Stimulated activated CD4-positive, alpha-beta T cell treated with anti-CD3 and anti-CD28 coated beads, Interleukin-15, amount 100 ng/mL, for 24 hours (primary cell): ENCODE data around the gene SYTL2.
A peak's percentile ranks its signal among the peaks of the same experiment; 100 is the strongest.

Experiments used
- DNase-seq: peaks from one replicate; pipeline ENCODE4 v3.0.0-alpha.2; 2020

SYTL2 gene

DNA sequence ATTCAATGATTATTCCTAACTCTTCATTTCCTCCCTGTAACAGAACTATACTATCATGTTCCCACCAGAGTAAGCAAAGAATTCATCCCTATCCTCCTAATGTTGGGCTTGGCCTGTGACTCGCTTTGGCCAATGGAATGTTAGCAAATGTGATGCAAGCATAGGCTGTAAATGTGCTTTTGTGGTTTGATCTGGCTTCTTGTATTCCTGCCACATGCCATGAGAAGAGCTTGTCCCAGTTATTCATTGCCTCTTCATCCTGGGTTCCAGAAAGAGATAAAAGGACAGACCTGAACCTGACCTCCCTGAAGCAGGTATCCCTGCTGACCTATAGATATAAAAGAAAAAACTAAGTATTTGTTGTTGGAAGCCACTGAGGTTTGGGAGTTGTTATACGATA, 51.0 kb downstream of the SYTL2 start:
- DNase-seq: no peak

DNA sequence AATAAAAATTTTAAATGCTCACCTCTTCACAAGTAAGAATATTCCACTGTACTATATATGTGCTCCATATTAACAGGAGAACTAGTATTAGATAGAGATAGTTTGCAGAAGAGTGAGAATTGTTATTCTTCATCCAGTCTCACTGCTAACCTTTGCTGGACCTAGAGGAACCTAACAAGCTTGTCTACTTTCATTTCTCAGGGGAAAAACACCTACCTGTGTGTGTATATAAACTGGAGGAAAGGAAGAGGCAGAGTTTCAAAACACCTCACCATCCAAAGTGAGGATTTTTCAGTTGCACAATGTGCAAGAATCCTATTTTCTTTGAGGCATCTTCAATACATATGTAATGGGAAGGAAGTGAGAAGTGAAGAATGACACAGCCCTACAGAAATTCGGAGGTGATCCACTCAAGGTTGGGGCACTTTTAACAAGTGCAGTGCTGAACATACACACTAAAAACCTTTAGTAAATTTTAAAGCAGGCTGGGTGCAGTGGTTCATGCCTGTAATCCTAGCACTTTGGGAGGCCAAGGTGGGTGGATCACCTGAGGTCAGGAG, 52.4 kb downstream of the SYTL2 start:
- no peak for DNase-seq

DNA sequence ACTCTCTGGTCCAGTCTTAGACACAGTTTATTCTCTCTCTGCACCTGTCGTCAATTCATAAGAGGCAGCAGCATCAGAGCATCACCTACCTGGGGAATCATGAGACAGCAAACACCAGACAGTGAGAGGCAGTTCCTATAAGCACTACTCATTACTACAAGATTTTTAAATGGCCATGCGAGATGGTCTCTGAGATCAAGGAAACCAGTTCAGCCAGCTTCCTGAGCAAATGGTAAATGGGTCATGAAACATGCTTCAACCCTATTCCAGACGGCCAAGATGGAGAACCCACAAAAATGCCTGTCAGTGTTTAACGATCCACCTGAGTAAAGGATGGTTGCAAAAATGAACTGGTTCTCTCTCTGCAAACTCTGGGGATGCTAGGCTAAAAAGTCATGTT, 52.9 kb downstream of the SYTL2 start:
- no peak for DNase-seq

DNA sequence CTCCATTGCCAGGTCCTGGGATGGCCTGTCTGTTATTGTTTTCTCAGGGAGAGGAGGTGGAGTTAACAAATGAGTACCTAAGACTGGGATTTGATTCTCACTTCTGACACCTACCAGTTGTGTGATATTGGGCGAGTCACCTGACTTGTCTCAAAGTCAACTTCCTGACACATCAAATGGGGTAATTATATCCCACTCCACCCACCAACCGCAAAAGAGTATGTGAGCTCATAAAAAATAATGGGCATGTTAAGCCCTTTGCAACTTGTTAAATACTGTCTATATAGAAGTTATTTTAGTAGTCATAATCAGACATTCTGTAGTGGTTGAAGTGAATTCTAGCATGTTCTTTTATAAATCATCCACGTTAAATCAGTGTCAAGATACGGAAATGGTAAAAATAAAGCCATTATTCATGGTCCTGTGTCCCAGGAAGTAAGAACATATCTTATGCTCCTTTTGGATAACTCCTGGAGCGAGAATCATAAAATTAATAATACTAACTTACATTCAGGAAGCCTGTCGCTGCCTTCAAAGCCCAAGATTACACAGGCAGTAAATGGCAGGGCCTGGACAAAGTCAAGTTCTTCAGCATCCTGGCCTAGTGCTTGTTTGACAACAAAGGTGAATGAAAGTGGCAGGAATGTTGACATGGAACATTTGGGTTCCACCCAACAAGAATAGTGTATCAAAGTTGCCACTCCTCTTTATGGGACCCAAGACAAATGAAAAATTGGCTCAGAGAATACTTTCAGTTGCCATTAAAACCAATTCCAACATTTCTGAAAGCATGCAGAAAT, 54.3 kb downstream of the SYTL2 start:
- DNase-seq: peak; percentile 22

DNA sequence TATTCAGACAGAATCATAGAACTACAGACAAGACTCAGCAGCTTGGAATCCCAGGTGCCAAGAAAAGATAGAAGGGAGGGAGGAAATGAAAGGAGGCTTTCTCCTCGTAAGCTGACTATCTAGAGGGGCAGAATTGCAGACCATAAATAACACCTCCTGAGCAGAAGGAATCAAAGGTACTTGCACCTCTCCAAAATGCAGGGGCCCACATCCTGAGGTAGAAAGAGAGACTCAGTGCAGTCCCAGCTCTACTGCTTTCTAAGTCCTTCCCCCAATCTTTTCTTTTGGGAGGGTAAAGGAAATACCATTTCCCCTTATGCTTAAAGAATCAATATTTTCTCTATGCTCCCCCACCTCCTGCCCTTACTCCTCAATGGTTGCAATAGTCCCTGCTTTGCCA, 55.2 kb downstream of the SYTL2 start:
- no peak for DNase-seq

DNA sequence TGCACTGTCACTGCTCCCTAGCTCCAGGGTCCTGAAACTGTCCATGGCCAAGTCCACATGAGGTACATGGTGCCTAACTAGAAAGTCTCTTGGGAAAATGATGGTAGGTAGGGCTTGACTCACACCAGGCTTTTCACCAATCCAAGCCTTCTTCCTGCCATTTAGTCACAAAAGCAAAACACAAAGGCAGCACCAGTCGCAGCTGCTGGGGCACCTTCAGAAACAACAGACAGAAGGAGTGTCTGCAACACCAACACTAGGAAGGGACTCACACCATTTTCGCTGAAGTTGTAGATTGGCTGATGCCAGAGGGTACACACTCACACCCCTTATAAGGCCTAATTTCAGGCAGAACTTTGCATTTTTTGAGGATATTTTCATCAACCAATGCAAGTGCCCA, 55.7 kb downstream of the SYTL2 start:
- DNase-seq: no peak

DNA sequence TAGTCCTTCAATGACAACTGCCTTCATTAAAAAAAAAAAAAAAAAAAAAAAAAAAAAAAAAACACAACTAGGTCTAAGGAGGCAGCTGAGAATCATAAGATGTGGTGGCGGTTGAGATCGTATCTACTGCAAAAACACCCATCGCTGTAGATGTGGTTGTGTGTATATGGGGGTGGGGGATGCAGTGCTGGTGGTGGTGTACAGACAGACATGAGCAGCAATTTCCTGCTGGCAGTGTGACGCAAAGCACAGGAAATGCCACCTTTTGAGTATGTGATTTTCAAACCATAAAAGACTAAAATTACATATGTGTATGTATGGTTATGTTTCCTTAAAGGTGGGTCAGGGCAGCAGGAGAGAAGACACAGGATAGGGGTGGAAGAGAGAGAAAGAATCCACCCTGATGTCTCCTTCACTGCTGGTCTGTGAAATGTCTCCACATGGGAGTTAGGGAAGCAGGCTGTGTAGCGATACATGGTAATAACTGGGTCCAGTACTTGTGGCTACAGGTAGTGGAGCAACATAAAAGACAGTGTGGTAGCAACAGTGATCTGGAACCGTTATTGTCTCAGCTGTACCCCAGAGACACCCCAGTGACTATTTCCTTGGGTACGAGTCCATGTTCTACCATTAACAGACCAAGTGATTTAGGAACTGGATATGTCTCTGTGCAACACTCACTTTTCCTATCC, 57.9 kb downstream of the SYTL2 start:
- DNase-seq: peak; percentile 89

DNA sequence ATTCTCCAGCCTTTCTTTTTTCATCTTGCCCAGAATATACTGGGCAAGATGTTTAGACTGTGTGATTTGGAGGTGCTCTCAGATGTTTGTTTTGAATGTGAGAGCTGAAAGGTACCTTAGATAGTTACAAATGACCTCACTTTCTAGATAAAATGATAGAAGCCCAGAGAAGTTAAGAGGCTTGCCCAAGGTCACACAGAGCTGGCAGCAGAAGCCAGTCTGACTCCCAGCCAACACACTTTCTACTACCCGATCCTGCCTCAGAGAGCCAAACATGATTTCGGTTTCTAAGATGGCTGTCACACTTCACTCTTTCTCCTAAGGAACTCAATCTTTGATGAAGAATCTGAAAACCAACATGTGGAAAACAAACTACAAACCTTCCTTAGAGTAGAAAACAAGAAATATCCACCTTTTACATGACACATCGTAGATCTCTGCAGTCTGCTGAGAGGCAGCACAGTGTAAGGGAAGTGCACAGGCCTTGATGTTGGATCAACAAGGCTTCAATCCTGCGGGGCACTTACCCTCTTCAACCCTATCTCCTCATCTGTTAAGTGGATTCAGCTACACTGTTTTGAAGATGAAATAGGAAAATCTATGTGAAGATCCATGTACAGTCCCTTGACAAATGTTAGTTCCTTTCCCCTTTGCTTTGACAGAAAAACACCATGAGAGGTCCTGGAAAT, 58.6 kb downstream of the SYTL2 start:
- peak; percentile 24 for DNase-seq

DNA sequence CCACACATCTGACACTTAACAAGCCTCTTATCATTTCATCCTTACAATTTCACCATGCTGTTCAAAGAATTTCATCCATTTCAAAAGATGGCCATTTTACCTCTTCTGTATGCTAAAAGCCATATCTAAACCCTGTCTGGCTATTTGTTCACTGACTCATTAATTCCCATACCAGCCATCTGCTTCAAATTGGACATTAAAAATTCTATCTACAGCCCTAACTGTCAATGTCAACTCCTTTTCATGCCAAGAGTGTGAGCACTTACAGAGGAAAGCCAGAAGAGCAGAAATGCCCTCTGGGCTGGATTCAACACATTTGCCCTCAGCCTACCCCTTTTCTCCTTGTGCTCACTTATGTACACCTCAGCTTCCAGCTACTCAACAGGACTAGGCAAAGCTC, 59.2 kb downstream of the SYTL2 start:
- DNase-seq: no peak

DNA sequence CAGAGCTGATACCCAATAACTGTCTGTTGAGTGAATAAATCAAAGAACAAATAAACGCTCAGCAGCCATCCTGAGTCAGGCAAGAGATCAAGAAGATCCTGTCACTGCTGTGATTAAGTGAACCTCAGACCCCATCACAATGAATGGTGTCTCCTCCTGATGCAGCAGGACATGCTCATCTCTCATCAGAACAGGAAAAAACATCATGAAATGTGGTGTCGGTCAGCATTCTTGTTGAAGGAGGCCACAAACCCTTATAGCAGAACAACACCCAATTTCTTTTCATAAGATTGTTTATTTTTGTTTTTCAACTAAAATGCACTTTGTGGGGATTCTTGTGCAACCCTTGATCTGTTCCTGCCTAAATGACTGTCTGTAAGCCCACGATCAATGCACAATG, 60.3 kb downstream of the SYTL2 start:
- DNase-seq: no peak

DNA sequence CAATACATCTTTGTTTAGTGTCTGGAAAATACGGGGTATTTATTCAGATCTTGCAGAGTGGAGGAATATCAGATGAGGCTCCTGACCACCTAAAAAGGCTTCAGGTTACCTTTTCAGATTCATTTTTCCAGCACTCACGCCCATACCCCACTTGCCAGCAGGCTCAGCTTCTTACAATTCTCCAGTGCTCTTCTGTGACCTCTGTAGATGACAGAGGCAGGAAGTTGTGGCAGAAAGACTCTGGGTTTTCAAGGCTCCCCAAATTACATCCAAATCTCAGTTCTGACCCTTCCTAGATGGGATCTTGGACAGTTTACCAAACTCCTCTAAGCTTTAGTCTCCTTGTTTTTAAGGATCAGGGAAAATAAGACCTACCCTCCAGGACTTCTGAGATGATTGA, 61.1 kb downstream of the SYTL2 start:
- DNase-seq: no peak

DNA sequence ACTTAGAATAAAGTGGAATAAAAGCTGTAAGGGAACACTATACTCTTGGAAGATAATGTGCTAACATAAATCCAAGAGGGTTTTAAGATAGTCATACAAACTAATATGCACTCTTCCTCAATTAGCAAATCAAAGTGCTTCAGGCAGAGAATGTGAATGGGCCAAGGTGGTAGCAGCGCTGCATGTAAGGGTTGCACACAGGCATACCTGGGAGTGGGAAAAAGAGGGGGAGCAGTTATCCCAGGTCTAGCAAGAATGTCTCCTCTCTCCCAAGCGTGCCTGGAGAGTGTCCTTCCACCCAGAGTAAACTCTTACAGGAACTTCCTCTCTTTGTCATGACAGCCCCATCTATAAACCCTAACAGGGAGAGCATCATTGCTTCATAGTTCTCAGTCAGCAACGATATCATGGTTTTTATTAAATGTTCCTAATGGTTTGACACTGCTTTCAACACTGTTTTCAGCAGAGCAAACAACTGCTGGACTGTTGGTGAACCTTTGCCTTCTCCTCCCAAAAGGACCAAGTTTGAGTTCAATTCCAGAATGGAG, 61.6 kb downstream of the SYTL2 start:
- no peak for DNase-seq

DNA sequence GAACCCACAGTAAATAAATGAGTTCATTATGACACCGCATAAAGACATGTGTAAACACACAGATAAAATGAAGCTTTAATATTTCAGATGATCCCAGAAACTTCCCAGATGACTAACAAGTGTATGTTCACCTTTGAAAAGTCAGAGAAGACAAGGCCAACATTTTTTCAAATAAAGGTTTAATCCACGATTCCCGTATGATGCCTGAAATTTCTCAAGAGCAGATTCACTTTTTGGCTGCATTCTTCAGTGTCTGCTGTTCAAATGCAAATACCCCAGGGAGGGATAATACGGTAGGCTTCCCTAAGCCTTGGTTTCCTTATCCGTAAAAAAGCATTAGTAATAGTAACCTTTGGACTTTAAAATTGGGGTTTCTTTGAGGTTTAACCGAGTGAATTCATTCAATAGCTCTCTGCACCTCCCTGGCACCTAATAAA, 62.5 kb downstream of the SYTL2 start:
- no peak for DNase-seq

DNA sequence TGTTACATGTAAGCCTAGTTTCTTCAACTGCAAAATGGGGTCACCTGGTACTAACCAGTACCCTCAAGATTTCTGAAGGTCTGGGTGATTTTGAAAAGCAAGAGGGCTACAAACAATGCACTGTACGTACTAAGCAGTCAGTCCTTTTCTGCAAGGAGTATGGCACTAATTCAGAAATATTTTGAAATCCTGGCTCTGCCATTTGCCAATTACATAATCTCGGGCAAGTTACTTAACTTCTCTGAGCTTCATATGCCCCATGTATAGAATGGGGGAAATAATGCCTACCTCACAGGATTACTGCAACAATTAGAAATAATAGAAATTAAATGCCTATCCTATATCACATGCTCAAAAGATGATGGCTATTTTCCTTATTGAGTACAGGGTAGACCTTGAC, 64.3 kb downstream of the SYTL2 start:
- DNase-seq: no peak

DNA sequence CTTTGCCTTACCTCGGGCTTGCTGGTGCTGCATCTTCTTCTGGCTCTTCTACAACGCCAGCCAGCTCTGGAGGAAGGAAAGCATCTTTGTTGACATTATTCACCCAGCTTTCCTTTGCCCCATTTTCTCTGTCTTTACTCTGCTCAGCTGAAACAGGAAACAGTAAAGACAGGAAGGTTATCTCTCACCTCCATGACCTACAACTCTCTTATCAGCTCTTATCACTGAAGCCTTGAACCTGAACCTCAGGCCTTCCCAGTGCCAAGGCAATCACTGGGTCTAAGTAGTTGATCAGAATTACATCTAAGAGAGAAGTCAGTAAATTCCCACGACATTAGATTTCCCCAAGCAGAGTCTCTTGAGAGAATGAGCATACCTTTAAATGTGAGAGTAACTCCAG, 65.3 kb downstream of the SYTL2 start:
- DNase-seq: no peak

DNA sequence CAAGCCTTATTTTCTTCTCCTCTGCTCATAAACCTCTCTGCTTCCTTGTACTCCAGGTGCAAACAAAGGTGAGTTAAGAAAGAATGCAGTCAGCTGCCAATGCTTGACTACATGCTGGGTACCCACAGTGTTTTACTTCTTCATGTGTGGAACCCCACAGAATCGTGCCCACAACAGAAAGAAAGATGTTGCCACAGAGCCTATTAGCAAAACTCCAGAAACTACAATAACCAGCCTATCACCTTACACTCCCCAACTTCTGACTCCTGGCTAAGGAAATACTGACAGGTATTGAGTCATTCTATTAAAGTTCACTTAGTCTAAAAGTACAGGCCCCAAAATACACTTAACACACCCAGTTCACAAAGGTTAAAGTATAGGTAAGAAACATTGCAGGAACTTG, 68.1 kb downstream of the SYTL2 start:
- DNase-seq: no peak

DNA sequence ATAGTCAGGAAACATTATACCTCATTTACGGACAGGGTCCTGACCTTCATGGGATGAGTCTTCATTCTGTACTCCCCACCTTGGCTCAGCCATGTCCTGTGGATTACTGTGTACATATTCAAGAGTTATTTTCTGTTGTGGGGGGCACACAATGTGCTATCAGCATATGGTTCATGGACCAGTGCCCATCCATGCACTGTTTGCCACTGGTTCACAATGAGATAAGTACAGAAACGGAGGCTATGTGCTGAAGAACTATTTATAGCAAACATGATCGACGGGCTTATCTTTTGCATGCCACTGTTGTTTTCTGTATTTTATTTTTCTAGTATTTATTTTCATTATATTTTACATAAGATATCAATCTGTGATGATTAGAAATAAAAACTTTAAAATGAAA, 68.6 kb downstream of the SYTL2 start:
- DNase-seq: no peak

DNA sequence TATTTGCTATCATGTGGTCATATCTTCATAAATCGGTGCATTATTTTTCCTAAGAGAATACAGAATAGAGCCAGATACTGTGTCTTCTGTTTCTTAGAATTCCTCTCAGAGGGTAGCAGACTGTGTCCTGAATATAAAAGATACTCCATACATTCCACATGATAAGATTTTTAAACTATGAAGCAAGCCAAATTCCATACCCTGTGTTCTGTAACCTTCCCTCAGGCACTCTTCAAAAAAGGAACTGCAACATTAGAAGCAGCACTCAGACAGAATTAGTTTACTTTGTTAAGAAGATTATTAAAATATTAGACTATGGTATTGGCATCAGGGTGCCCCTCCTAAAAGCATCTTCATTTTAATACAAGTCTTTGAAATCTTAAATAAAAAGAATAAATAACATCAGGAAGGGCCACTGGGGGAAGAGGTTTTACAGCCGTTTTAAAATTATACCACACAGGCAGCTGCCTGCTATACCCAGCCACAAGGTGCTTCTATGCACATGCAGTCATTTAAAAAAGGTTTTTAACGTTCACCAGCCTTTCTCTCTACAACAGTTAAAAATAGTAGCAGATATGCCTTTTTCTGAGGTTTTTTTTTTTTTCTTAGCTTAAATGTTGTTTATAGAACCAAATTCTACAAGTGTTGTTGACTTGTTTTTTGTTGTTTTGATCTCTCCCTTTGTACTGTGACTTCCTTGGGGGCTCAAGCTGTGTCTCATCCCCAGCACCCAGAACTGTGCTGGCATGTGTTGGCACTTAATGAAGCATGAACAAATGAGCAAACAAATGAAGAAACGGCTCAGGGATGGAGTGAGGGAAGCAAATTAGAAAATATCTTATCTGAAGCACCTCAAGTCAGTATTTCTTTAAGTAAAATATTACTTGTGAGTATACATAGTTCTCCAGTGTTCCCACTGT, 70.2 kb downstream of the SYTL2 start:
- DNase-seq: no peak

DNA sequence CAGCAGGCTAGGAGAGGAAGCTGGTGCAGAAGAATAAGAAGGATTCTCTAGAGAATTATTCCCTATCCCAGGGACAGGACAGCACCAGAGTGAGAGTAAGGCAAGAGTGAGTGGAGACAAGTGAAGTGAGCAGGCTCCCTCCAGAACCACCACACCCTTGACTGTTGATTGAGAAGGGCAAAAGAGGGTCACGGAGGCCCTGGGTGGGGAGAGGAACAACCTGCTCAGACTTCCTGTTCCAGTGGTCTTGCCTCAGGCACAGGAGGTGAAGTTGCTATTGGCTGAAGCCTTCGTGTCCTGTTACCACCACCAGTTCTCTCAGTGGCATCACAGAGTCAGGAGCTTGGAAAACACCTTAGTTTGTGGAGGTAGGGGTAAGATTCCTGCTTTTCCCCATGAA, 73.2 kb downstream of the SYTL2 start:
- no peak for DNase-seq

DNA sequence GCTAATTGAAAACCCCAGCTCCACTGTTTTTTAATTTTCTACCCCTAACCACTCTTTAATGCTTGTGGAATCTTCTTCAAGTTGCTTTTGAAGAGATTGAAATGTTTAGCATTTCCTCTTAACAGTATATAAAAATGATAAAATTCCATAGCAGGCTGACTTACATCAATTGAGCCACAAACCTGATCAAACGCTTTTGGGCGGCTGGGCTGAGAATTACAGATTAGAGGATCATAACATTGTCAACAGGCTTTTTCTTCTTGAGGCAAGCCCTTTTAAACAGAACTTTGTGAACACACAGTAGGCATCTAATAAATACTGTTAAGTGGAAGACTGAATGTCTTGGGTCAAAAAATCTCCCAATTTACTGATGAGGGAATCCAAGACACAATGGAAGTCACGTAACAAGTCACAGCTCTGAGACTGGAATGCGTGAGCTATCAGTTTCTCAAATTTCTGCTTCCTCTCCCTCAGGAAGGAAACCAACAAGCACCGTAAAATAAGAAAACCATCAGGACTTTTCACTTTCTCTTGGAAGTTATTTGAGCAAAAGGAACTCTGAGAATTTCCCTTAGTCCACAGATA, 75.0 kb downstream of the SYTL2 start:
- DNase-seq: no peak

DNA sequence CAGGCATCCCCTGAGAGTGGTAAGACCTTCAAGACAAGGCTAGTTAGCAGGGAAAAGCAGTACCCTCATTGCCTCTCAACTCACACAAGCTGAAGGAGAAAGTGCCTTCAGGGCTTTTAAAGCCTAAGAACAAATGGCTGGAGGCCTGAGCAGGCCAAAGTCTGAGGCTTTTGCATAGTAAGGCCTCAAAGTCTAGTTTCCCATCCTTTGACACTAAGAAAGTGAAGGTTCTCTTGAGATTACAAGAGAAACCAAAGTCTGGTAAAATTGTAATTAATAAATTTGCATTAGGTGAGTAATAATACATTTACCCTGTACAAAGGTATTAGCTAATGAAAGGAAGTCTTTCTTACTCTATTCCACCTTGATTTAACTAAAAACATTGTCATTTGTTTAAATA, 78.0 kb downstream of the SYTL2 start:
- no peak for DNase-seq

DNA sequence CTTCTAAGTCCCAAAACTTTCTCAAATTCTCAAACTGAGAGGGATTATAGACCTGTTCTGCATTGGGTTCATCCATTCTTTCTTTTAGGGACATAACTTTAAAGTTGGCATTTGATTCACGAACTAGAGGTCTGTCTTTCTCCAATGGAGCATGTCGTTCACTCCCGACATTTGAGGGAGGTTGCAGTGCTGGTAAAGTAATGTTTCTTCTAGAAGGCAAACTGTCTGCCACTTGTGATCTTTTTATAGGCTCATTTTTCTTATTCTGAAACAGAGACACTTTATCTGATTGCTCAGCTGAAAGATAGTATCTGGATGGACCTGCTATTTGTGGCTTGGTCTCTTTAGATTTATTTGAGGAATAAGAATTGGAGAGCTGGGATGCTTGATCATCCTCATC, 84.6 kb downstream of the SYTL2 start:
- DNase-seq: no peak
